IMR-90 (cell line): ENCODE data around the gene AADACL3. TPM values are rescaled to one million over a fixed set of nuclear protein-coding genes. Genes with fewer than 3 reads are reported as not detected.

Experiments
- ATAC-seq: fragments of 200-7000 bp; cut with Tn5 transposase; 2 replicates; pipeline ENCODE4 v1.9.1; 2020; ENCODE audit warnings: low read depth, mild to moderate bottlenecking, moderate library complexity
- BruUV-seq: library from RNA; stranded (reverse); fragments of 400-500 nt; replicated peaks from 2 replicates; lab custom pipeline; 2021; lab: Mats Ljungman, UMichigan
- CTCF ChIA-PET: fragments of 300-600 bp; formaldehyde crosslinking; extraction: SDS; loops from one replicate; lab custom pipeline; 2021; ENCODE audit warnings: antibody characterized with exemption; lab: Yijun Ruan, JAX
- POLR2A ChIA-PET: fragments of 300-600 bp; sonication (Branson Sonifier 250); formaldehyde crosslinking; loops from one replicate; lab custom pipeline; 2022; ENCODE audit warnings: antibody characterized with exemption; ENCODE audit not compliant: unreplicated experiment; lab: Charles Lee
- DNase-seq: peaks from one replicate; pipeline ENCODE4 v3.0.0; 2013
- H2AFZ ChIP-seq: replicated peaks from 2 replicates; pipeline ENCODE3; 2013; ENCODE audit warnings: low read length, mild to moderate bottlenecking; ENCODE audit not compliant: poor library complexity
- H2AK5ac ChIP-seq: 2 replicates; pipeline ENCODE4 v1.6.1; 2013; ENCODE audit warnings: low read depth, low read length, inconsistent platforms
- H2AK9ac ChIP-seq: replicated peaks from 2 replicates; pipeline ENCODE3; 2013; ENCODE audit warnings: mild to moderate bottlenecking, low read depth, low read length, moderate library complexity; ENCODE audit not compliant: poor library complexity
- H2BK120ac ChIP-seq: 2 replicates; pipeline ENCODE4 v1.6.1; 2013; ENCODE audit warnings: low read depth, low read length, inconsistent platforms
- H2BK15ac ChIP-seq: 3 replicates; pipeline ENCODE4 v1.6.1; 2013; ENCODE audit warnings: low read depth, low read length, inconsistent platforms
- H2BK20ac ChIP-seq: 2 replicates; pipeline ENCODE4 v1.6.1; 2013; ENCODE audit warnings: low read depth, mild to moderate bottlenecking, inconsistent platforms, low read length, moderate library complexity
- H2BK5ac ChIP-seq: 2 replicates; pipeline ENCODE4 v1.6.1; 2013; ENCODE audit warnings: mild to moderate bottlenecking, low read depth, low read length, inconsistent platforms; ENCODE audit not compliant: poor library complexity, severe bottlenecking
- H3K14ac ChIP-seq: replicated peaks from 2 replicates; pipeline ENCODE4 v1.6.1; 2013; ENCODE audit warnings: low read depth, low read length, inconsistent platforms
- H3K18ac ChIP-seq: 2 replicates; pipeline ENCODE4 v1.6.1; 2013; ENCODE audit warnings: low read depth, low read length, control low read depth
- H3K23ac ChIP-seq: 2 replicates; pipeline ENCODE4 v1.6.1; 2013; ENCODE audit warnings: low read depth, low read length, inconsistent platforms
- H3K27ac ChIP-seq: 2 replicates; pipeline ENCODE4 v1.5.1; 2013; ENCODE audit warnings: mild to moderate bottlenecking, control low read depth, low read length; ENCODE audit not compliant: insufficient read depth
- H3K27me3 ChIP-seq: 2 replicates; pipeline ENCODE4 v1.6.1; 2013; ENCODE audit warnings: low read length; ENCODE audit not compliant: control insufficient read depth, insufficient read depth
- H3K36me3 ChIP-seq: 2 replicates; pipeline ENCODE4 v1.6.1; 2013; ENCODE audit warnings: low read length, mixed read lengths; ENCODE audit not compliant: control insufficient read depth, insufficient read depth
- H3K4ac ChIP-seq: 2 replicates; pipeline ENCODE4 v1.6.1; 2013; ENCODE audit warnings: low read depth, low read length, inconsistent platforms
- H3K4me1 ChIP-seq: 2 replicates; pipeline ENCODE4 v1.6.1; 2013; ENCODE audit warnings: low read length, mixed read lengths; ENCODE audit not compliant: control insufficient read depth, insufficient read depth
- H3K4me2 ChIP-seq: 2 replicates; pipeline ENCODE4 v1.6.1; 2013; ENCODE audit warnings: low read depth, mild to moderate bottlenecking, control low read depth, low read length, moderate library complexity
- H3K4me3 ChIP-seq: 2 replicates; pipeline ENCODE4 v1.5.1; 2013; ENCODE audit warnings: low read depth, mild to moderate bottlenecking, control low read depth, low read length, moderate library complexity; ENCODE audit not compliant: insufficient read depth
- H3K56ac ChIP-seq: 2 replicates; pipeline ENCODE4 v1.6.1; 2013; ENCODE audit warnings: low read length, inconsistent platforms; ENCODE audit not compliant: insufficient read depth; ENCODE audit errors: extremely low read depth
- H3K79me1 ChIP-seq, 2 experiments: 2 replicates each; pipeline ENCODE4 v1.6.1; 2013; ENCODE audit warnings: low read length in 2 of 2, inconsistent platforms in 1 of 2, low read depth in 1 of 2
- H3K9ac ChIP-seq: 2 replicates; pipeline ENCODE4 v1.6.1; 2013; ENCODE audit warnings: low read depth, low read length, control low read depth
- H3K9me1 ChIP-seq: 2 replicates; pipeline ENCODE4 v1.6.1; 2013; ENCODE audit warnings: low read length, inconsistent platforms; ENCODE audit not compliant: insufficient read depth
- H3K9me3 ChIP-seq: 2 replicates; pipeline ENCODE4 v1.6.1; 2013; ENCODE audit warnings: low read length; ENCODE audit not compliant: control insufficient read depth, insufficient read depth
- H4K20me1 ChIP-seq: 2 replicates; pipeline ENCODE4 v1.6.1; 2013; ENCODE audit warnings: low read length, inconsistent platforms; ENCODE audit not compliant: insufficient read depth
- H4K5ac ChIP-seq: 2 replicates; pipeline ENCODE4 v1.6.1; 2013; ENCODE audit warnings: mild to moderate bottlenecking, low read depth, low read length, control low read depth
- H4K8ac ChIP-seq, 2 experiments: 2 replicates each; pipeline ENCODE4 v1.6.1; 2013; ENCODE audit warnings: low read depth in 2 of 2, low read length in 2 of 2, control low read depth in 1 of 2, inconsistent platforms in 1 of 2
- H4K91ac ChIP-seq: 2 replicates; pipeline ENCODE4 v1.6.1; 2013; ENCODE audit warnings: low read depth, low read length, inconsistent platforms; ENCODE audit not compliant: insufficient read depth
- CEBPB ChIP-seq: IDR thresholded peaks from 2 replicates; pipeline ENCODE4 v1.6.1; 2012; ENCODE audit warnings: low read depth, low read length, improper control_type of control experiment
- CHD1 ChIP-seq: IDR thresholded peaks from 2 replicates; pipeline ENCODE4 v1.6.1; 2012; ENCODE audit warnings: low read depth, low read length, improper control_type of control experiment
- FOS ChIP-seq: fragments of 150-350 bp; IDR thresholded peaks from 2 replicates; pipeline ENCODE4 v1.6.1; 2016; ENCODE audit warnings: low read depth, low read length
- MAFK ChIP-seq: IDR thresholded peaks from 2 replicates; pipeline ENCODE4 v1.6.1; 2012; ENCODE audit warnings: low read depth, low read length, improper control_type of control experiment
- MAZ ChIP-seq: IDR thresholded peaks from 2 replicates; pipeline ENCODE4 v1.6.1; 2012; ENCODE audit warnings: low read depth, mild to moderate bottlenecking, low read length, improper control_type of control experiment, moderate library complexity, borderline replicate concordance
- MXI1 ChIP-seq: IDR thresholded peaks from 2 replicates; pipeline ENCODE4 v1.6.1; 2012; ENCODE audit warnings: low read depth, mild to moderate bottlenecking, low read length, moderate library complexity, borderline replicate concordance
- NFE2L2 ChIP-seq: fragments of 150-350 bp; IDR thresholded peaks from 2 replicates; pipeline ENCODE4 v1.6.1; 2016; ENCODE audit warnings: low read depth, mild to moderate bottlenecking, low read length
- POLR2A ChIP-seq: IDR thresholded peaks from 2 replicates; pipeline ENCODE4 v1.6.1; 2012; ENCODE audit warnings: mild to moderate bottlenecking, low read depth, low read length
- RAD21 ChIP-seq: IDR thresholded peaks from 2 replicates; pipeline ENCODE4 v1.6.1; 2012; ENCODE audit warnings: low read length, improper control_type of control experiment
- RCOR1 ChIP-seq: IDR thresholded peaks from 2 replicates; pipeline ENCODE4 v1.6.1; 2012; ENCODE audit warnings: mild to moderate bottlenecking, low read length, improper control_type of control experiment; ENCODE audit not compliant: insufficient replicate concordance
- RFX5 ChIP-seq: IDR thresholded peaks from 2 replicates; pipeline ENCODE4 v1.8.0; 2012; ENCODE audit warnings: low read depth, mild to moderate bottlenecking, low read length, moderate library complexity
- SMC3 ChIP-seq: fragments of 150-350 bp; IDR thresholded peaks from 2 replicates; pipeline ENCODE4 v1.6.1; 2016; ENCODE audit warnings: low read depth, mild to moderate bottlenecking, antibody characterized with exemption, low read length, moderate library complexity
- WGBS, 2 experiments: methylation state at CpG; one replicate each; pipeline versions ENCODE4 v1.1.5 to v1.1.7; 2013; ENCODE audit warnings: missing lambda C conversion rate in 2 of 2; ENCODE audit not compliant: insufficient read length in 1 of 2; ENCODE audit errors: extremely low coverage in 2 of 2; 5-methylcytosine and 5-hydroxymethylcytosine counted together
- dilution Hi-C: fragments of 300-500 bp; cut with HindIII; formaldehyde crosslinking; loops from one replicate; pipeline ENCODE4 v1.14.3; 2018; ENCODE audit warnings: low sequenced_read_pairs; ENCODE audit not compliant: unreplicated experiment
- in situ Hi-C: fragments of 300-500 bp; cut with MboI; formaldehyde crosslinking; loops from 3 replicates; pipeline ENCODE4 v1.14.3; 2019; ENCODE audit warnings: low sequenced_read_pairs, inconsistent platforms, mixed read lengths
- intact Hi-C: fragments of 100-400 bp; cut with micrococcal nuclease; formaldehyde crosslinking; loops from 2 replicates; pipeline ENCODE4 v1.10.0; 2022
- polyA plus RNA-seq, 3 experiments: library from polyadenylated mRNA; depleted of rRNA; stranded (reverse); fragments of >200 nt; gene quantifications; 2 replicates each; pipeline ENCODE4 v1.2.3, GENCODE V29; 2012; ENCODE audit warnings: low replicate concordance in 1 of 3
- total RNA-seq: library from RNA; depleted of rRNA; stranded (reverse); fragments of >200 nt; gene quantifications from 2 replicates; pipeline ENCODE4 v1.2.3, GENCODE V29; 2012
- TF ChIP-seq, protein P1 (sequence below): fragments of 150-350 bp; IDR thresholded peaks from 2 replicates; pipeline ENCODE4 v1.6.1; 2016; ENCODE audit warnings: low read depth, mild to moderate bottlenecking, low read length, moderate library complexity, borderline replicate concordance
- TF ChIP-seq, protein P2 (sequence below): fragments of 150-350 bp; IDR thresholded peaks from 2 replicates; pipeline ENCODE4 v1.6.1; 2017; ENCODE audit warnings: mild to moderate bottlenecking, antibody characterized with exemption, low read length, low read depth

AADACL3 gene
- total and polyA plus RNA-seq, 2 of the 4 experiments (the other 2 are of a cell fraction) = not detected

DNA sequence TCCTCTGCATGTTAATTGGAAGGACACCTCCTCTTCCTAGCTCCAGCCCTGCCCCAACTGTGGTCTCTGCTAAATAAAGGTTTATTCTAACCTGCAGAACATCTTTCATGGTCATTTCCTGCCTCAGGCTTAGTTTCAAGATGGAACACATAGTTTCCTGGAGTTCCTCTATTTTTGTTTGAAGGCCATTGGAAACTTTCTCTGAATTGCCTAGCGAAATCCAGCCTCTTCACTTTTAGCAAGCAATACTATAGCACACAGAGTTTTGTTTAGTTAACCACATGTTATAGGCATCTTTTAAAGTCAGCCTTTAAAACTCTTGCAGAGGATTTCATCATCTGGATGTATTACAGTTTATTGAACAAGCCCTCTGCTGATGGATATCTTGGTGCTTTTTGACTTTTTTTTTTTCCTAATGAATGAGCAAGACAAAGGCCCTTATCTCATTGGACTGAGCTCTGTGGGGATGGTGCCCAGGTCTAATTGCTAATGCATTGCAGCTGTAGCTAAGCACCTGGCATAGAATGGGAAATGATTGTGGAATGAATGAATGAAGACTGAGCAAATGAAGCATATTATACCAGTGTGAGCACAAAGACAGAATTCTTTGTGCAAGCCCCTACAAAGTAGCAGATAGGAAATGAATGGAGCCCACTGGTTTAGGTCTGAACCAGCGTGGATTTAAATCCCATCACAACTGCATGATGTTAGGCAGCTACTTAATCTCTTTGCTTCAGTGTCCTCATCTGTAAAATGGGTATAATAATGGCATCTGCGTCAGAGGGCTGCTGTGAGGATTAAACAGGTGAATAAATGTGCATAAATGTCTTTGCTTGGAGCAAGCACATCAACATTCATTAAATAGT lies 29.4 kb downstream of the AADACL3 start:
- Histone ChIP-seq H4K20me1 (no peaks in the 10 kb centered on the region), H2BK120ac (no peak overlapping the region), H3K36me3 (no peaks in the 10 kb centered on the region), H2AK5ac (no peak overlapping the region), H2BK20ac (no peak overlapping the region), H2AK9ac (no peak overlapping the region), H4K8ac (no peak overlapping the region), H2BK5ac (no peak overlapping the region), H3K79me1 (no peaks in the 10 kb centered on the region), H3K18ac (no peak overlapping the region), H3K4ac (no peak overlapping the region), H4K5ac (no peak overlapping the region), H3K14ac (no peak overlapping the region), H3K9me3 (peaks cover 4% of the 10 kb centered on the region), H3K27me3 (no peaks in the 10 kb centered on the region), H2AFZ (no peak overlapping the region), H3K4me1 (no peaks in the 10 kb centered on the region), H4K91ac (no peak overlapping the region), H3K9me1 (no peaks in the 10 kb centered on the region), H2BK15ac (no peak overlapping the region), H3K4me2 (no peak overlapping the region), H3K27ac (no peak overlapping the region), H3K23ac (no peak overlapping the region), H3K4me3 (no peak overlapping the region), H3K9ac (no peak overlapping the region), H3K56ac (no peak overlapping the region)
- DNase-seq (no peak), ATAC-seq (no peak)
- WGBS, 2 experiments = no CpG with 5 or more reads among the region's 3 CpGs
- POLR2A ChIA-PET = no interaction called here
- in situ Hi-C loops (no loop called here), dilution Hi-C loops (no loop called here), intact Hi-C loops (no loop called here)
- TF ChIP-seq CEBPB (no peak), MXI1 (no peak), NFE2L2 (no peak), RFX5 (no peak), CHD1 (no peak), SMC3 (no peak), MAZ (no peak), RCOR1 (no peak), FOS (no peak), RAD21 (no peak), POLR2A (no peak), MAFK (no peak)
- TF ChIP-seq, protein P1, sequence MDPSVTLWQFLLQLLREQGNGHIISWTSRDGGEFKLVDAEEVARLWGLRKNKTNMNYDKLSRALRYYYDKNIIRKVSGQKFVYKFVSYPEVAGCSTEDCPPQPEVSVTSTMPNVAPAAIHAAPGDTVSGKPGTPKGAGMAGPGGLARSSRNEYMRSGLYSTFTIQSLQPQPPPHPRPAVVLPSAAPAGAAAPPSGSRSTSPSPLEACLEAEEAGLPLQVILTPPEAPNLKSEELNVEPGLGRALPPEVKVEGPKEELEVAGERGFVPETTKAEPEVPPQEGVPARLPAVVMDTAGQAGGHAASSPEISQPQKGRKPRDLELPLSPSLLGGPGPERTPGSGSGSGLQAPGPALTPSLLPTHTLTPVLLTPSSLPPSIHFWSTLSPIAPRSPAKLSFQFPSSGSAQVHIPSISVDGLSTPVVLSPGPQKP = no peak
- TF ChIP-seq, protein P2, sequence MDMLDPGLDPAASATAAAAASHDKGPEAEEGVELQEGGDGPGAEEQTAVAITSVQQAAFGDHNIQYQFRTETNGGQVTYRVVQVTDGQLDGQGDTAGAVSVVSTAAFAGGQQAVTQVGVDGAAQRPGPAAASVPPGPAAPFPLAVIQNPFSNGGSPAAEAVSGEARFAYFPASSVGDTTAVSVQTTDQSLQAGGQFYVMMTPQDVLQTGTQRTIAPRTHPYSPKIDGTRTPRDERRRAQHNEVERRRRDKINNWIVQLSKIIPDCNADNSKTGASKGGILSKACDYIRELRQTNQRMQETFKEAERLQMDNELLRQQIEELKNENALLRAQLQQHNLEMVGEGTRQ = no peak
- no TSS peak for BruUV-seq
- CTCF ChIA-PET = no interaction called here
